ES-I3 (cell line): ENCODE measurements around the gene CYB561D2.
A peak's percentile ranks its signal among the peaks of the same experiment; 100 is the strongest.
"Not testable (repeated sequence)": the region's sequence is repeated elsewhere in the genome, so short reads cannot be mapped to it uniquely, and the experiment has no call there.

Source experiments
- H3K36me3 ChIP-seq: 2 replicates; pipeline ENCODE4 v1.6.1; 2013; ENCODE audit warnings: mild to moderate bottlenecking, low read length, control low read depth, moderate library complexity; ENCODE audit not compliant: insufficient read depth
- H3K4me1 ChIP-seq: 2 replicates; pipeline ENCODE4 v1.6.1; 2013; ENCODE audit warnings: mild to moderate bottlenecking, control low read depth, low read length; ENCODE audit not compliant: insufficient read depth
- H3K9ac ChIP-seq: 2 replicates; pipeline ENCODE4 v1.6.1; 2013; ENCODE audit warnings: low read depth, mild to moderate bottlenecking, low read length, moderate library complexity
- H3K9me3 ChIP-seq: 2 replicates; pipeline ENCODE4 v1.6.1; 2013; ENCODE audit warnings: mild to moderate bottlenecking, low read length, moderate library complexity; ENCODE audit not compliant: control insufficient read depth, insufficient read depth

The CYB561D2 gene, protein sequence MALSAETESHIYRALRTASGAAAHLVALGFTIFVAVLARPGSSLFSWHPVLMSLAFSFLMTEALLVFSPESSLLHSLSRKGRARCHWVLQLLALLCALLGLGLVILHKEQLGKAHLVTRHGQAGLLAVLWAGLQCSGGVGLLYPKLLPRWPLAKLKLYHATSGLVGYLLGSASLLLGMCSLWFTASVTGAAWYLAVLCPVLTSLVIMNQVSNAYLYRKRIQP

GRCh38 chr3:50350527-50351322, at the start of gene CYB561D2, which contains the start of gene NPRL2:
CYB561D2 (plus strand) TSS chr3:50350862; CDS start chr3:50351434, 572 bp downstream.
NPRL2 (minus strand) TSS chr3:50350775; CDS start chr3:50350652, 123 bp downstream.
- H3K36me3 ChIP-seq: no peaks in the 10 kb centered on the region
- H3K4me1 ChIP-seq: no peaks in the 10 kb centered on the region
- H3K9me3 ChIP-seq: no peaks in the 10 kb centered on the region
- peak within 1 kb of the TSS; percentile 58 for H3K9ac ChIP-seq

- no peak overlapping the region for H3K9ac ChIP-seq
- H3K9me3 ChIP-seq: peaks cover 5% of the 10 kb centered on the region; the same call in 1 of the 2 replicates
- H3K36me3 ChIP-seq: no peaks in the 10 kb centered on the region
- peaks cover 11% of the 10 kb centered on the region for H3K4me1 ChIP-seq
Measured at GRCh38 chr3:50302095-50303012, 48.3 kb upstream of the CYB561D2 start.

DNA sequence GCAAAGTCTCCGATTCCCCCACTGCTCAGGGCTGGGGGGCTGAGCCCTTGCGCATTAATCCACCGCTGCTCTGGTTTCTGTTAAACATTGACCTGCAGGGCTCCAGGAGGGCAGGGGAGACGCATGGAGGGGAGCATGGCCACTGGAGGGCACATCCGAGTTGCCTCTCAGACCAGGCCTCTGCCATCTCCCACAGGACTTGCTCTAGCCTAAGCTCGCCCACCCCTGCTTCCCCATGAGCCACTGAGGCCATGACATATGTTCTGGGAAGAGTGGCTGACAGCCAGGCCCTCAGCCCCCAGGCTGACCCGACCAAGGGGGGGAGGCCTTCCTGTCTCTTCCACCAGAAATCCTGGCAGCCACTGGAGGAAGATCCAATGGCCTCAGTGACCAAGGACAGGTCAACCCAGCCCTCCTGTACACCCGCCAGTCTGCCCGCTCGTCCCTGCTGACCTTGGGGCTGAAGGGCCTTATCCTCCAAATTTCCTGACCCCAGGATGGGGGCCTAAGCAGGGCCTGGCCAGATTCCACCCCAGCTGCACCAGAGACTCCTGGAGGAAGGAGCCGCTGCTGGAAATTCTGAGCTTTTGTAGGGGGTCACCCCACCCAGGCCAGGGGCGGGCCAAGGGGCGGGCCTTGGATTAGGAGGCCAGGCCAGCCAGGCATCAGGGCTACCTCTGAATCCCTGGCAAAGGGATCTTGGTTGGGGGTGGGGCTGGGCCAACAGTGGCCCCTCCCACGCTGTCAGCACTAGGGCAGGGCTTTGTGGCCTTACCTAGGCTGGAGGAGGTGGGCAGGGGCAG, 47.4 kb upstream of the CYB561D2 start, which contains the start of gene HYAL1:
TSS of gene HYAL1 (minus strand) at position 562 of the 803 bp plus-strand sequence. CDS start 618 bp downstream, outside the sequence.
- no peaks in the 10 kb centered on the region for H3K36me3 ChIP-seq
- H3K9ac ChIP-seq: 0 out of 2 replicates have a peak within 1 kb of the TSS, but pooled peaks have one; percentile 19
- H3K9me3 ChIP-seq: peaks cover 5% of the 10 kb centered on the region; the same call in 1 of the 2 replicates
- H3K4me1 ChIP-seq: peaks cover 11% of the 10 kb centered on the region

GRCh38 chr3:50304601-50305000, 46.1 kb upstream of the CYB561D2 start:
- no peaks in the 10 kb centered on the region for H3K36me3 ChIP-seq
- peaks cover 11% of the 10 kb centered on the region for H3K4me1 ChIP-seq
- H3K9ac ChIP-seq: no peak overlapping the region
- H3K9me3 ChIP-seq: peaks cover 5% of the 10 kb centered on the region; the same call in 1 of the 2 replicates

DNA sequence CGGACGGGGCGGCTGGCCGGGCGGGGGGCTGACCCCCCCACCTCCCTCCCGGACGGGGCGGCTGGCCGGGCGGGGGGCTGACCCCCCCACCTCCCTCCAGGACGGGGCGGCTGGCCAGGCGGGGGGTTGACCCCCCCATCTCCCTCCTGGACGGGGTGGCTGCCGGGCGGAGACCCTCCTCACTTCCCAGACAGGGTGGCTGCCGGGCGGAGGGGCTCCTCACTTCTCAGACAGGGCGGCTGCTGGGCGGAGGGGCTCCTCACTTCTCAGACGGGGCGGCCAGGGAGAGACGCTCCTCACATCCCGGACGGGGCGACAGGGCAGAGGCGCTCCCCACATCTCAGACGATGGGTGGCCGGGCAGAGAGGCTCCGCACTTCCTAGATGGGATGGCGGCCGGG, 38.6 kb upstream of the CYB561D2 start:
- not testable (repeated sequence) for H3K4me1 ChIP-seq, H3K9me3 ChIP-seq, H3K36me3 ChIP-seq, H3K9ac ChIP-seq

GRCh38 chr3:50314342-50314741, 36.3 kb upstream of the CYB561D2 start:
- Histone ChIP-seq H3K4me1 (peaks cover 14% of the 10 kb centered on the region; the same call in 1 of the 2 replicates), H3K9me3 (no peaks in the 10 kb centered on the region; the same call in 1 of the 2 replicates), H3K36me3 (peaks cover 6% of the 10 kb centered on the region; the same call in 1 of the 2 replicates), H3K9ac (no peak overlapping the region)

DNA sequence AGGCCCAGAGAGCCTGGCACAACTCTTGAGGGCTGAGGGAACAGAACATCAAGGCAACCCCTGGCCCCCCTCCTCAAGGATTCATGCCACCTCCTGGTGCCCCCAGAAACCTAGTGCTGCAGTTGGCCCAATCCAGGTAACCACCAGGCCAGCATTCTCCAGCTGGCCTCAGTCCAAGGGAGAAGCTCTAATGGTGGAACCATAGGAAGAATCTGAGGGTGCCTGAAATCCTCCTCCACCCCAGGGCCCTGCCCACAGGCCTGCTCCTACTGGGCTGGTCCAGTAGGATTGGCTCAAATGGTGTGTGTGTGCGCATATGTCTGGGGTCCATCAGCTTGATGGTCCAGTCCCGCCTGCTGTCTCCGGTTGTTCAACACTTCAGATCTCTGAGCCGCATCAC, 35.8 kb upstream of the CYB561D2 start:
- Histone ChIP-seq H3K4me1 (peaks cover 16% of the 10 kb centered on the region; the same call in 1 of the 2 replicates), H3K9ac (no peak overlapping the region), H3K36me3 (peaks cover 9% of the 10 kb centered on the region), H3K9me3 (no peaks in the 10 kb centered on the region; the same call in 1 of the 2 replicates)

- Histone ChIP-seq H3K9me3 (no peaks in the 10 kb centered on the region), H3K9ac (no peak overlapping the region), H3K4me1 (peaks cover 23% of the 10 kb centered on the region; the same call in 1 of the 2 replicates), H3K36me3 (peaks cover 9% of the 10 kb centered on the region)
Measured at GRCh38 chr3:50316657-50317242, 33.9 kb upstream of the CYB561D2 start.

DNA sequence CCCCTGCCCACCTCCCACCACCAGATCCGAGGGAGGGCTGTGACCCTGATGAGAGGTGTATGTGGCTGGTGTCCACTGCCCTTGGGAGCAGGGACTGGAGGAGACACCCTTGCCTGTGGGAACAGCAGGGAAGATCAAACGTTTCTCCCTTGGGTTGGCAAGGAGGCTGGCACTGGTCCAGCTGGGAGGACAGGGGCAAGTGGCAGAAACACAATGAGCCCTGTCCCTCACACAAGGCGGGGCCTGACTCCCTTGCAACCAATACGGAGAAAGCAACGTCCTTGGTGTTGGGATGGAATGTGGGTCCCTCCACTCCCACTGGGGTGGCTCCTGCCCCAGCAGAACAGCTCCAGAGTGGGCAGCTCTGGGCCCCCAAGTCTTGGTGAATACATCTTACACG, 33.4 kb upstream of the CYB561D2 start:
- Histone ChIP-seq H3K4me1 (peaks cover 23% of the 10 kb centered on the region; the same call in 1 of the 2 replicates), H3K36me3 (peaks cover 9% of the 10 kb centered on the region), H3K9ac (no peak overlapping the region), H3K9me3 (no peaks in the 10 kb centered on the region)

- Histone ChIP-seq H3K9ac (no peak overlapping the region), H3K36me3 (peaks cover 9% of the 10 kb centered on the region), H3K4me1 (peaks cover 28% of the 10 kb centered on the region; the same call in 1 of the 2 replicates), H3K9me3 (no peaks in the 10 kb centered on the region)
Measured at GRCh38 chr3:50318163-50318562, 32.5 kb upstream of the CYB561D2 start.

- Histone ChIP-seq H3K9me3 (no peaks in the 10 kb centered on the region), H3K36me3 (peaks cover 9% of the 10 kb centered on the region), H3K9ac (no peak overlapping the region), H3K4me1 (peaks cover 31% of the 10 kb centered on the region; the same call in 1 of the 2 replicates)
Measured at GRCh38 chr3:50318615-50319014, 32.0 kb upstream of the CYB561D2 start.

DNA sequence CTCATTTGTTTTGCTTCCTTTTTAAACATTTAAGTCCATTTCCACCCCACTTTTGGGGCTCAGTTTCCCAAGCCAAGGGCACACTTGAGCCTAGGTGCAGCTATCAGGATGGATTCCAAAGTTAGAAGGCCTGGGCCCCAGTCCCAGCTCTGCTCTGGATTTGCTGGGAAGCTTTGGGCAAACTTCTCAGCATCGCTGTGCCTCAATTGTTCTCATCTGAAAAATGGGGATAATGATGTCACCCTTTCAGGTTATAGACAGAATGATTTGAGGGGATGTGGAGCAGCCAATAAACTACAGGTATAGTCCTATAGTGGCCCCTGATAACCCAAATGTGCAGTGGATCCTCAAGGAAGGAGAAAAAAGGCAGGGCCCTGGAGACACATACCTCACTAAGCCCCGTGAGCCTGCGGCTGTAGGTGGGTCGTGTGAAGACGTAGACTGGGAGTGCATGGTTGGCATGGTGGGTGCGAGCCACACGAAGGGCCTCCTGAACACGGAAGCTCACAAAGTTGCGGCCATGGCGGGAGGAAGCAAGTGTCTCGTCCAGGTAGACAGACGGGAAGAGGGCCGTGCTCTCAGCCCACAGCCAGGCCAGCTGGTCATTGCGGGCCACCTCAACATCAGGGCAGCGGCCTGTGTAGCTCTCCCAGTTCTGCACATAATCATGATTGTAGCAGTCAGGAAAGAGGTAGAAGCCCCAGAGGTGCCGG, 31.3 kb upstream of the CYB561D2 start:
- peaks cover 35% of the 10 kb centered on the region; the same call in 1 of the 2 replicates for H3K4me1 ChIP-seq
- no peak overlapping the region for H3K9ac ChIP-seq
- peaks cover 9% of the 10 kb centered on the region for H3K36me3 ChIP-seq
- H3K9me3 ChIP-seq: no peaks in the 10 kb centered on the region
